K562 (cell line): ENCODE data around the gene ZMYM4. TPM values are rescaled to one million over a fixed set of nuclear protein-coding genes. Genes with fewer than 3 reads are reported as not detected.

Experiments
- CEBPZ ChIP-seq: fragments of 150-350 bp; IDR thresholded peaks from 2 replicates; pipeline ENCODE4 v1.6.1; 2014; ENCODE audit warnings: low read depth, mild to moderate bottlenecking, low read length, borderline replicate concordance
- ELF4 ChIP-seq: fragments of 450-650 bp; formaldehyde crosslinking; IDR thresholded peaks from 2 replicates; pipeline ENCODE4 v1.4.0; 2022; ENCODE audit warnings: missing genetic modification characterization
- GATAD2A ChIP-seq: fragments of 450-650 bp; IDR thresholded peaks from 2 replicates; pipeline ENCODE4 v1.6.1; 2017
- MCM5 ChIP-seq: fragments of 450-650 bp; IDR thresholded peaks from 2 replicates; pipeline ENCODE4 v1.6.1; 2016; ENCODE audit warnings: low read depth
- MIER1 ChIP-seq: fragments of 450-650 bp; IDR thresholded peaks from 2 replicates; pipeline ENCODE4 v1.6.1; 2016; ENCODE audit warnings: antibody characterized with exemption, mild to moderate bottlenecking, low read depth
- NBN ChIP-seq: fragments of 450-650 bp; IDR thresholded peaks from 2 replicates; pipeline ENCODE4 v1.6.1; 2016; ENCODE audit warnings: low read depth, mild to moderate bottlenecking
- SAFB ChIP-seq: fragments of 200-400 bp; formaldehyde crosslinking; IDR thresholded peaks from 2 replicates; pipeline ENCODE4 v1.6.1; 2017; ENCODE audit warnings: low read depth, low read length, borderline replicate concordance
- SIN3B ChIP-seq: fragments of 450-650 bp; IDR thresholded peaks from 2 replicates; pipeline ENCODE4 v1.6.1; 2017; ENCODE audit warnings: low read depth, mild to moderate bottlenecking, moderate library complexity
- SNIP1 ChIP-seq: fragments of 450-650 bp; IDR thresholded peaks from 2 replicates; pipeline ENCODE4 v1.7.1; 2017; ENCODE audit warnings: low read depth, mild to moderate bottlenecking
- TRIM24 ChIP-seq, 2 experiments: fragments of 450-650 bp; IDR thresholded peaks; 2 replicates each; pipeline ENCODE4 v1.6.1; 2016
- ZBTB40 ChIP-seq, 2 experiments: fragments of 450-650 bp in 1 of 2; sonication (generic) in 1 of 2; formaldehyde crosslinking in 1 of 2; IDR thresholded peaks; 2 replicates each; pipeline versions ENCODE4 v1.7.1 to v1.9.0; 2016 to 2022; ENCODE audit warnings: inconsistent platforms in 1 of 2, mild to moderate bottlenecking in 1 of 2, missing genetic modification reagents in 1 of 2
- polyA plus RNA-seq, 8 experiments: library from polyadenylated mRNA; depleted of rRNA in 4 of 8; stranded (reverse) in 5 of 8; unstranded in 3 of 8; fragments of >200 nt; fragmentation: Nextera tagmentation in 2 of 8; fragmentation: Illumina TruSeq in 1 of 8; extraction: Ambion mirVana in 2 of 8; extraction: Trizol in 1 of 8; gene quantifications; 2 replicates each; pipeline versions ENCODE4 v1.2.1 to v1.2.3, GENCODE V29; 2011 to 2014; ENCODE audit warnings: inconsistent platforms in 1 of 8, missing spikeins in 1 of 8
- total RNA-seq, 7 experiments: library from RNA; depleted of rRNA in 6 of 7; stranded (reverse); fragments of >200 nt in 6 of 7; fragmentation: Illumina TruSeq in 2 of 7; extraction: Trizol in 2 of 7; gene quantifications; 2 replicates each; pipeline versions ENCODE4 v1.2.1 to v1.2.3, GENCODE V29; 2011 to 2021; ENCODE audit warnings: low replicate concordance in 1 of 7

The ZMYM4 gene
- total and polyA plus RNA-seq, 9 of the 15 experiments (the other 6 are each of a cell fraction or from before 2014, with no cell fraction given): 15.2 to 77.2 (median 63.3) TPM

GRCh38 chr1:35280006-35280405, 11.5 kb downstream of the ZMYM4 start (continued):
- TF ChIP-seq ZBTB40 (IDR thresholded peaks at IDR 0.05): peak; percentile 20; the same call in 1 of the 2 replicates
- TF ChIP-seq ZBTB40 (CRISPR knock-in tag; IDR thresholded peaks at IDR 0.05): no peak
- peak; percentile 36 to 74; a peak in 3 of 4 replicates for TF ChIP-seq TRIM24 (IDR thresholded peaks at IDR 0.05)
- 0 out of 2 replicates have a peak, but pooled peaks have one; percentile 79 for TF ChIP-seq GATAD2A
- no peak for TF ChIP-seq SAFB
- TF ChIP-seq MCM5: 0 out of 2 replicates have a peak, but pooled peaks have one; percentile 48
- no peak for TF ChIP-seq SIN3B
- TF ChIP-seq CEBPZ: no peak
- peak; percentile 48; the same call in 1 of the 2 replicates for TF ChIP-seq SNIP1
- peak; percentile 72 for TF ChIP-seq MIER1
- TF ChIP-seq NBN: peak; percentile 34; the same call in 1 of the 2 replicates
- TF ChIP-seq ELF4 (CRISPR knock-in tag): peak; percentile 93
